HS-27A (cell line): Measurements from ENCODE around the gene C11orf86.
A peak's percentile ranks its signal among the peaks of the same experiment; 100 is the strongest.
"Not testable (repeated sequence)": the region's sequence is repeated elsewhere in the genome, so short reads cannot be mapped to it uniquely, and the experiment has no call there.

ENCODE experiments used
- DNase-seq: peaks from one replicate; pipeline ENCODE4 v3.0.0-alpha.2; 2012; ENCODE audit warnings: low read depth, missing footprints

Gene C11orf86

DNA sequence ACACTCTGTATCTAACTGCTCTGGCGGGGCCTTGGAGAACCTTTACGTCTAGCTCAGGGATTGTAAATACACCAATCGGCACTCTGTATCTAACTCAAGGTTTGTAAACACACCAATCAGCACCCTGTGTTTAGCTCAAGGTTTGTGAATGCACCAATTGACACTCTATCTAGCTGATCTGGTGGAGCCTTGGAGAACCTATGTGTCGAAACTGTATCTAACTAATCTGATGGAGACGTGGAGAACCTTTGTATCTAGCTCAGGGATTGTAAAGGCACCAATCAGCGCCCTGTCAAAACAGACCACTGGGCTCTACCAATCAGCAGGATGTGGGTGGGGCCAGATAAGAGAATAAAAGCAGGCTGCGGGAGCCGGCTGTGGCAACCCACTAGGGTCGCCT lies 14.3 kb downstream of the C11orf86 start:
- DNase-seq = not testable (repeated sequence)

GRCh38 chr11:66992041-66992440 lies 16.9 kb downstream of the C11orf86 start:
- DNase-seq = no peak

DNA sequence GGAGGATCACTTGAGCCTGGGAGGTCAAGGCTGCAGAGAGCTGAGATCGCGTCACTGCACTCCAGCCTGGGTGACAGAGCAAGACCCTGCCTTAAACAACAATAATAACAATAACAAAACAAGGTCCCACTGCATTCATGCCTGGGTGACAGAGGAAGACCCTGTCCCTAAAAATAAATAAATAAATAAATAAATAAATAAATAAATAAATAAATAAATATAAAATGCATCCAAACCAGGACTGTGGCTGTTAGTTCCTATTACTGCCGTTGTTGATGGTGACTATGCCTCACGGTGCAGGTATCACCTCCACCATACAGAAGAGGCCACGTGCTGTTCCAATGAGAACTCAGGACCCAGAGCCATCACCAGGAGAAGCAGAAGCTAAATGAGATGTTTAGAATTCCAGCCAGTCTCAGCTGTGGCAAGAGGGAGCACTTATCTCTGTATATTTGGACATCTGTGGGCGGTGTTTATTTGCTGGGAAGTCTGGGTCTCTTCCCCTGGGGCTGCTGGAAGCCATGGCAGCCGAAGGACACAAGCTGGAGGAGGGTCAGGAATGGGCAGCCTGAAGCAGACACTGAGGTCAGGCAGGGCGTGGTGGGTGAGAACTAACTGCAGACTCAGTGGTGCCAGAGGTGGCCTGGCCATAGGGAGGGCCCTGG lies 21.6 kb downstream of the C11orf86 start:
- no peak for DNase-seq

DNA sequence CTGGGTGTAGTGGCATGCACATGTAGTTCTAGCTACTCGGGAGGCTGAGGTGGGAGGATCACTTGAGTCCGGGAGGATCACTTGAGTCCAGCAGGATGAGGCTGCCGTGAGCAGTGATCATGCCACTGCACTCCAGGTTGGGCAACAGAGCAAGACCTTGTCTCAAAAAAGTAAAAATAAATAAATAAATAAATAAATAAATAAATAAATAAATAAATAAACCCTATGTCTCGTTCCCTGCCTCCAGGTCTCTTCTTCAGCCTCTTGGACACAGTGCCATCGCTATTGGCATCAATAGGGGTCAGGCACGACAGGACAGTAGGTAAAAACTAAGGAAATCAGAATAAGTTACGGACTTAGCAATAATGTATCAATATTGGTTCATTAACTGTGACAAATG lies 24.5 kb downstream of the C11orf86 start:
- no peak for DNase-seq

DNA sequence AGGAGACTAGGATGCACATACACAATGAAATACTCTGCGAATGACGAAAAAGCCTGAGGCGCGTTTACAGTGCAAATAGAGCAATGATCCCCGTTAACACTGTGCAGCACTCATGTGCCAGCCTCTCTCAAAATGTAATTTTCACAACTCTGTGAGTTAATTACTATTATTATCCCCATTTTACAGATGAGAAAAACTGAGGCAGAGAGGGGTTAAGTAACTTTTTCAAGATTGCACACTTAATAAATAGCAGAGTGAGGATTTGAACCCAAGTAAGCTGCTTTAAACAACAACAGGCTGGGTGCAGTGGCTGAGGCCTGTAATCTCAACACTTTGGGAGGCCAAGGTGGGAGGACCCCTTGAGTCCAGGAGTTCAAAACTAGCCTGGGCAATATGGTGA lies 26.2 kb downstream of the C11orf86 start:
- no peak for DNase-seq

- DNase-seq = no peak
Observed at GRCh38 chr11:67002297-67002913, 27.3 kb downstream of the C11orf86 start.

GRCh38 chr11:67002921-67003411 lies 27.9 kb downstream of the C11orf86 start:
- no peak for DNase-seq

GRCh38 chr11:67005200-67005599 lies 30.1 kb downstream of the C11orf86 start:
- DNase-seq = not testable (repeated sequence)

- DNase-seq = peak; percentile 35
Observed at GRCh38 chr11:67006029-67006884, 31.2 kb downstream of the C11orf86 start.

DNA sequence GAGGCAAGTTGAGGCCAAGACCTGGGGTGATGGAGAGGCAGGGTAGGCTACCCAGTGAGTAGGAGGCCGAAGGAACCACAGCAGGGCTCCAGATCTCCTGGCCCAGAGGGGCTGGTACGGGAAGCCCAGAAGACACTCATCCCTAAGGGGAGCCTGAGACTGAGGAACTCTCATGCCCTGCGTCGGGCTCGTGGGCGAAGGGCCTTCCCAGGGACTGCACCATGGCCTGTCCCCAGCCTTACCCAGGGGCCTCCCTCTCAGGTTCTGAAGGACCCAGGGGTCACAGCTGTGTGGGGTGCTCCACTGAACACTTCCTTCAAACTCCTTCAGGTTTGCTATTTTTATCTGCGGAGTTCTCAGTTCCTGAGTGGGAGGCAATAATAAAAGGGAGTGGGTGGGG lies 32.0 kb downstream of the C11orf86 start:
- DNase-seq = no peak

GRCh38 chr11:67010296-67010905 lies 35.3 kb downstream of the C11orf86 start:
- no peak for DNase-seq

DNA sequence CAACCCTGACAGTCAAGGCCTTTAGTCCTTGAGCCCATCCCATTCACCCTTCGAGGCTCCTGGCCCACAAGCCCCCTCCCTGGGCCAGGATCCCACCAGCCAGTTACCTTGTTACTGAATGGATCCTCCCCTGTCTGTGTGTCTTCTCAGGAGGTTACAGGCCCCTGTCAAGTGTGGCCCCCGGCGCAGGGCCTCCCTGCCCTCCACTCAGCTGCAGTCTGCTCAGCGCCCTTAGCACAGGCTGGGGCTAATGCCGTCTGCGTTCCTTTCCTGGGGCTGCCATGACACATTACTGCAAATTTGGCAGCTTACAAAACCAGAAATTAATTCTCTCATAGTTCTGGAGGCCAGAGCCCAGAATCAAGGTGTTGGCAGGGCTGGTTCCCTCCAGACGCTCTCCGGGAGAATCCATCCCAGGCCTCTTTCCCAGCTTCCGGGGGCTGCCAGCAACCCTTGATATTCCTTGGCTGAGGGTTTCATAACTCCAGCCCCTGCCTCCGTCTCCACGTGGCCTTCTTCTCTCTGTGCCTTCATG lies 38.5 kb downstream of the C11orf86 start:
- DNase-seq = no peak

DNA sequence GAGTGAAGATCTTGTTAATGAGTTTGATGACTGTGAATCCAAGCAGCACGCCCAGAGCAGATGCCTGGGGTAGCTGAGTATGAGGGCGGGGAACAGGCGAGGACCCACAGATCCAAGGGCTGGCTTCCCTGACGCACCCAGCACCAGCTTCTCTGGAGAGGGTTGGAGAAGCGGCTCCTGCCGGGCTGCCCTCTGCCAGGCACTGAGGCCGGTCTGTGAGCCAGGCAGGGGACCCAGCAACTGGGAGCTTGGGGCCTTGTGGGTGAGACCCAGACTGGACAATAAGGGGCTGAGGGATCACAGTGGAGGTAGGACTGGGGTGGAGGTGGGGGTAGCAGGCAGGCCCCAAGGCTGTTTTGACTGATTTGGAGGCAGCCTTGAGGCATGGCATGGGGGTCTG lies 39.2 kb downstream of the C11orf86 start:
- no peak for DNase-seq

GRCh38 chr11:67015048-67015447 lies 39.9 kb downstream of the C11orf86 start:
- DNase-seq = no peak

DNA sequence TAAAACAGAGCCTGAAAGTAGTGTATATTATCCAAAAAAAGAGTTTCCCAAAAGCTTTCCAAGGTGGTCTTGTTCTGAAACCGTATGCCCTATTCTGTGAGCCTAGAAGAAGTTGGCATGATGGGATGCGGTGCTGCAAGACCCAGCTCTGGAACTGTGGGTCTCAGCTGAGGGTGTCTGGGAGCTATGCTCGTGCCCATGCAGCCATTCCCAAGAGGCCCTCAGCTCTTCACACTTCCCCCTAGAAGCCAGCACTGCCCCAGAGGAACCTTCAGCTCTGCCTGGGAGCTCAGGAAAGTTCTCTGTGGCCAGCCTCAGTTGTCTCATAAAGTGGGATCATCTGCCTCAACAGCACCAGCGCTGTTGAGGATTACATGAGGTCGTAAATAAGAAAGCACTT lies 41.4 kb downstream of the C11orf86 start:
- DNase-seq = no peak

GRCh38 chr11:67020949-67021348 lies 45.8 kb downstream of the C11orf86 start:
- no peak for DNase-seq

GRCh38 chr11:67022341-67022933 lies 47.3 kb downstream of the C11orf86 start:
- no peak for DNase-seq

GRCh38 chr11:67022961-67023956 lies 48.2 kb downstream of the C11orf86 start, which contains the start of gene SYT12:
TSS of gene SYT12 (plus strand) at chr11:67023134. CDS start at chr11:67030145, 7,011 bp downstream.
- DNase-seq = no peak

GRCh38 chr11:67023957-67024353 lies 48.9 kb downstream of the C11orf86 start:
- DNase-seq = no peak

DNA sequence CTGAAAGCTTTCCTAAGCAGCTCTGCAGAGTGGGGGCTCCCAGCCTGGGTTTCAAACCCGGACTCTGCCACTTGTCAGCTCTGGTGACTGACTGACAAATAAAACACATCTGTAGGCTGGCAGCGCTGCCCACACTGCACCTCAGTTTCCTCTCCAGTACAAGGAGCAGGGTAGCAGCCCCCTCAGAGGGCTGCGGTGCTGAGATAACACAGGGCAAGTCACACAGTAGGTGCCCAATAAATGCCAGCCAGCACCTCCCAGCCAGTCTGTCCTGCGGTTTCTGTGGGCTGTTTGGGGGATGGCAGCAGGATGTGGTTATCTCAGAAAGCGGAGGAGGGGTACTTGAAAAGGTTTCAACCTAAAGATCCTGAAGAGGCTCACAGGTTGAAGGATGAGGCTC lies 49.3 kb downstream of the C11orf86 start:
- no peak for DNase-seq
